Keratinocyte (primary cell): ENCODE results near the gene TMEM229B. TPM values are rescaled to one million over a fixed set of nuclear protein-coding genes. Genes with fewer than 3 reads are reported as not detected.

ENCODE experiments used
- DNase-seq: peaks from one replicate; pipeline ENCODE4 v3.0.0-alpha.2; 2011; ENCODE audit warnings: low read depth, missing footprints, low spot score
- FAIRE-seq: peaks from 2 replicates; lab custom pipeline; 2011; peaks lifted over from hg19 to GRCh38; lab: Jason Lieb, UNC
- H2AFZ ChIP-seq: 2 replicates; pipeline ENCODE4 v1.6.0; 2012; ENCODE audit warnings: low read length, control low read depth, inconsistent platforms; ENCODE audit not compliant: control insufficient read depth
- H3K27ac ChIP-seq: 2 replicates; pipeline ENCODE4 v1.5.1; 2011; ENCODE audit warnings: low read length; ENCODE audit not compliant: control insufficient read depth, insufficient read depth
- H3K27me3 ChIP-seq: 3 replicates; pipeline ENCODE4 v1.6.0; 2011; ENCODE audit warnings: low read length; ENCODE audit not compliant: control insufficient read depth, insufficient read depth; ENCODE audit errors: extremely low read depth
- H3K36me3 ChIP-seq, 2 experiments: 2 replicates in 1 of 2; 3 replicates in 1 of 2; pipeline ENCODE4 v1.5.1; 2011; ENCODE audit warnings: low read length in 2 of 2, mild to moderate bottlenecking in 1 of 2; ENCODE audit not compliant: control insufficient read depth in 2 of 2, insufficient read depth in 2 of 2; ENCODE audit errors: extremely low read depth in 1 of 2
- H3K4me1 ChIP-seq: 3 replicates; pipeline ENCODE4 v1.5.1; 2011; ENCODE audit warnings: low read length; ENCODE audit not compliant: control insufficient read depth, insufficient read depth; ENCODE audit errors: extremely low read depth
- H3K4me2 ChIP-seq: 3 replicates; pipeline ENCODE4 v1.6.0; 2011; ENCODE audit warnings: low read depth, low read length; ENCODE audit not compliant: control insufficient read depth, insufficient read depth; ENCODE audit errors: extremely low read depth
- H3K4me3 ChIP-seq, 3 experiments: fragments of 200-600 bp in 1 of 3; sonication (generic) in 1 of 3; 2 replicates in 2 of 3; 3 replicates in 1 of 3; pipeline ENCODE4 v1.5.1; 2011 to 2016; ENCODE audit warnings: low read length in 3 of 3, mild to moderate bottlenecking in 3 of 3, control low read depth in 2 of 3, inconsistent platforms in 1 of 3, low read depth in 1 of 3, mixed read lengths in 1 of 3, mixed run types in 1 of 3, moderate library complexity in 1 of 3; ENCODE audit not compliant: control insufficient read depth in 2 of 3, insufficient read depth in 2 of 3; ENCODE audit errors: extremely low read depth in 1 of 3
- H3K79me2 ChIP-seq: 2 replicates; pipeline ENCODE4 v1.6.0; 2012; ENCODE audit warnings: low read length; ENCODE audit not compliant: control insufficient read depth, insufficient read depth
- H3K9ac ChIP-seq: 3 replicates; pipeline ENCODE4 v1.6.0; 2011; ENCODE audit warnings: low read length; ENCODE audit not compliant: control insufficient read depth, insufficient read depth; ENCODE audit errors: extremely low read depth
- H3K9me1 ChIP-seq: 3 replicates; pipeline ENCODE4 v1.6.0; 2011; ENCODE audit warnings: low read length; ENCODE audit not compliant: control insufficient read depth, insufficient read depth; ENCODE audit errors: extremely low read depth
- H3K9me3 ChIP-seq: 2 replicates; pipeline ENCODE4 v1.5.1; 2012; ENCODE audit warnings: low read depth, low read length; ENCODE audit not compliant: control insufficient read depth
- H4K20me1 ChIP-seq: 3 replicates; pipeline ENCODE4 v1.6.0; 2011; ENCODE audit warnings: low read length; ENCODE audit not compliant: control insufficient read depth, insufficient read depth; ENCODE audit errors: extremely low read depth
- CTCF ChIP-seq, 3 experiments: IDR thresholded peaks in 1 of 3; conservative IDR thresholded peaks in 1 of 3; optimal IDR thresholded peaks in 1 of 3; 2 replicates in 2 of 3; 3 replicates in 1 of 3; pipeline versions ENCODE3 to v1.5.1; 2011; ENCODE audit warnings: low read length in 3 of 3, mild to moderate bottlenecking in 3 of 3, moderate library complexity in 2 of 3, control low read depth in 1 of 3, inconsistent platforms in 1 of 3; ENCODE audit not compliant: insufficient read depth in 2 of 3; ENCODE audit errors: extremely low read depth in 1 of 3
- EZH2 ChIP-seq: IDR thresholded peaks from one replicate; pipeline ENCODE4 v1.6.1; 2012; ENCODE audit warnings: inconsistent platforms, mild to moderate bottlenecking, low read length, moderate library complexity
- dilution Hi-C: fragments of 300-500 bp; cut with MboI; formaldehyde crosslinking; loops from one replicate; pipeline ENCODE4 v1.7.0; 2020; ENCODE audit warnings: low sequenced_read_pairs; ENCODE audit not compliant: extremely low pct_ligation_motif_present
- polyA plus RNA-seq, 5 experiments: library from polyadenylated mRNA; depleted of rRNA in 3 of 5; stranded (reverse) in 3 of 5; stranded (forward) in 1 of 5; unstranded in 1 of 5; fragments of >200 nt; gene quantifications; 1 replicate in 1 of 5; 2 replicates in 3 of 5; 3 replicates in 1 of 5; pipeline versions ENCODE4 v1.2.1 to v1.2.3, GENCODE V29; 2011 to 2012; ENCODE audit warnings: missing spikeins in 2 of 5, low read depth in 1 of 5, low replicate concordance in 1 of 5

The TMEM229B gene
- polyA plus RNA-seq, 1 donor (not counting 4 experiments of a cell fraction or from before 2014, with no cell fraction given), result 1.0 TPM

- no peak overlapping the region for H3K9ac ChIP-seq
- dilution Hi-C loops, result no loop called here
- H2AFZ ChIP-seq, result peak overlapping the region; percentile 63
Measured at GRCh38 chr14:67428501-67429031, 60.0 kb downstream of the TMEM229B start.

GRCh38 chr14:67426983-67427606, 61.4 kb downstream of the TMEM229B start:
- H3K36me3 ChIP-seq, result no peaks in the 10 kb centered on the region
- DNase-seq (no peak), FAIRE-seq (peak; percentile 76)
- H3K9ac ChIP-seq, result no peak overlapping the region
- no peaks in the 10 kb centered on the region for H4K20me1 ChIP-seq
- H3K27me3 ChIP-seq, result no peaks in the 10 kb centered on the region
- no peak overlapping the region for H3K4me3 ChIP-seq
- H3K9me3 ChIP-seq, result no peaks in the 10 kb centered on the region
- no peaks in the 10 kb centered on the region for H3K9me1 ChIP-seq
- peak overlapping the region; percentile 56 for H3K4me2 ChIP-seq
- peak overlapping the region; percentile 59 for H2AFZ ChIP-seq
- H3K79me2 ChIP-seq, result no peaks in the 10 kb centered on the region
- dilution Hi-C loops, result no loop called here
- H3K27ac ChIP-seq, result peak overlapping the region; percentile 68
- H3K4me1 ChIP-seq, result peaks cover 28% of the 10 kb centered on the region
- TF ChIP-seq EZH2 (no peak), CTCF (optimal IDR thresholded peaks at IDR 0.05 in 1 of 3, IDR thresholded peaks at IDR 0.05 in 1 of 3, conservative IDR thresholded peaks at IDR 0.05 in 1 of 3; ENCODE audit: extremely low read depth in 1 of 3, insufficient read depth in 2 of 3, low read length in 3 of 3) (peak; percentile 78 to 84 (median 79))

More at GRCh38 chr14:67428501-67429031, 60.0 kb downstream of the TMEM229B start:
- no peaks in the 10 kb centered on the region for H3K27me3 ChIP-seq
- no peaks in the 10 kb centered on the region for H3K36me3 ChIP-seq
- no peak overlapping the region for H3K4me3 ChIP-seq
- H3K4me1 ChIP-seq, result peaks cover 28% of the 10 kb centered on the region
- DNase-seq, result no peak
- H3K27ac ChIP-seq, result no peak overlapping the region
- H3K9me3 ChIP-seq, result no peaks in the 10 kb centered on the region
- TF ChIP-seq EZH2 (no peak), CTCF (optimal IDR thresholded peaks at IDR 0.05 in 1 of 3, IDR thresholded peaks at IDR 0.05 in 1 of 3, conservative IDR thresholded peaks at IDR 0.05 in 1 of 3; ENCODE audit: extremely low read depth in 1 of 3, insufficient read depth in 2 of 3, low read length in 3 of 3) (peak; percentile 19 to 57 (median 40))
- no peaks in the 10 kb centered on the region for H3K79me2 ChIP-seq
- no peaks in the 10 kb centered on the region for H3K9me1 ChIP-seq
- H3K4me2 ChIP-seq, result peak overlapping the region; percentile 13
- peak; percentile 91 for FAIRE-seq
- no peaks in the 10 kb centered on the region for H4K20me1 ChIP-seq
